ENCODE data around the gene FLNB. TPM values are rescaled to one million over a fixed set of nuclear protein-coding genes. Genes with fewer than 3 reads are reported as not detected.

Gene FLNB
- total and polyA plus RNA-seq, 8 donors = 85.2 to 152 (median 102) TPM

DNA sequence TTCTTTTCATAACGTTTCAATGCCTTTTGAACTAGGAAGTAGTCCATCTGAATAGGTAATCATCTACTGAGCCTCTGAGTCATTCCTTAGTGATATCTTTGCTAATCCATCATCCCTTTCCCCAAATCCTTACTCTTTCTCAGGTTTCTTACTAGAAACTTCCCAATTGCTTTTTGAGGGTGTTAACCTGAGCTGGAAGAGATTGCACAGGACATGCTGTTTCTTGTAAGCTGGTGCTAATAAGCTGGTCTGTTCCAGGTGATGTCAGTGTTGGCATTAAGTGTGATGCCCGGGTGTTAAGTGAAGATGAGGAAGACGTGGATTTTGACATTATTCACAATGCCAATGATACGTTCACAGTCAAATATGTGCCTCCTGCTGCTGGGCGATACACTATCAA lies 101.5 kb downstream of the FLNB start:
- Histone ChIP-seq H3K36me3 (peaks cover 0 to 63% (median 11%) of the 10 kb centered on the region in 3 donors), H3K27ac (no peak overlapping the region), H3K9me3 (no peaks in the 10 kb centered on the region), H3K27me3 (no peaks in the 10 kb centered on the region), H3K4me1 (peaks cover 13 to 23% (median 21%) of the 10 kb centered on the region in 3 donors), H3K4me3 (no peak overlapping the region)
- no peak for DNase-seq
- WGBS, 2 donors = 90 to 93% methylated on average over 5 of the region's 5 CpGs
- intact Hi-C loops (cut with DNase I) = loop anchor here in 1 of 3 donors (5.0 kb wide), 1 partner anchor 92 kb away; no protein-coding TSS in a partner anchor
- no peak for ATAC-seq
- TF ChIP-seq, protein P1, sequence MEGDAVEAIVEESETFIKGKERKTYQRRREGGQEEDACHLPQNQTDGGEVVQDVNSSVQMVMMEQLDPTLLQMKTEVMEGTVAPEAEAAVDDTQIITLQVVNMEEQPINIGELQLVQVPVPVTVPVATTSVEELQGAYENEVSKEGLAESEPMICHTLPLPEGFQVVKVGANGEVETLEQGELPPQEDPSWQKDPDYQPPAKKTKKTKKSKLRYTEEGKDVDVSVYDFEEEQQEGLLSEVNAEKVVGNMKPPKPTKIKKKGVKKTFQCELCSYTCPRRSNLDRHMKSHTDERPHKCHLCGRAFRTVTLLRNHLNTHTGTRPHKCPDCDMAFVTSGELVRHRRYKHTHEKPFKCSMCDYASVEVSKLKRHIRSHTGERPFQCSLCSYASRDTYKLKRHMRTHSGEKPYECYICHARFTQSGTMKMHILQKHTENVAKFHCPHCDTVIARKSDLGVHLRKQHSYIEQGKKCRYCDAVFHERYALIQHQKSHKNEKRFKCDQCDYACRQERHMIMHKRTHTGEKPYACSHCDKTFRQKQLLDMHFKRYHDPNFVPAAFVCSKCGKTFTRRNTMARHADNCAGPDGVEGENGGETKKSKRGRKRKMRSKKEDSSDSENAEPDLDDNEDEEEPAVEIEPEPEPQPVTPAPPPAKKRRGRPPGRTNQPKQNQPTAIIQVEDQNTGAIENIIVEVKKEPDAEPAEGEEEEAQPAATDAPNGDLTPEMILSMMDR (IDR thresholded peaks at IDR 0.05) = no peak
- FAIRE-seq = no peak

DNA sequence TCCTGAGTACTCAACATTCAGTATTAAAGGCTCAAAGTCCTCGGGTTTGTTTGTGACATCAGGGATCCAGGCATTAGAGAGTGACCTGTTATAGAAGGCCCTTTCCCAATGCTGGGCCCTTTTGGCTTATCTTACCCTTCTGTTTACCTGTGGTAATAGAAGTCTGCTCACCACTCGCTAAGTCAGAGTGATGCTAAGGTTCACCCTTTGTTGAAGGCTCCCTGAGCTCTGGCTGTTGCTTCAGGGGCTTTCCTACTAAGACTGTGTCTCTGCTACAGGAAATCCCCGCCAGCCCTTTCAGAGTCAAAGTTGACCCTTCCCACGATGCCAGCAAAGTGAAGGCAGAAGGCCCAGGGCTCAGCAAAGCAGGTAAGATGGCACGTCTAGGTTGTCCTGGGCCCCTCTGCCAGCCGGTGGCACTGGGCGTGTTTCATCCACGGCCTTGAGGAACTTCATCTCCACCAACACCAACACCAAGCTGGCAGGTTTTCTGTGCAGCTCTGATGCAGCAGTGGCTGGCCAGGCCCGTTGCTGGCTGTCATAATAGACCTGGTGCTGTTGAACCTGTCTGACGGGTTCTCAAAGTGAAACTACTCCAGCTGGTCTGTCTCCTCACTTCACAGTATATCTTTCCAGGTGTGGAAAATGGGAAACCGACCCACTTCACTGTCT lies 103.4 kb downstream of the FLNB start:
- Histone ChIP-seq H3K27me3 (no peaks in the 10 kb centered on the region), H3K9me3 (no peaks in the 10 kb centered on the region), H3K4me3 (peak overlapping the region in 1 of 4 donors; percentile 19), H3K4me1 (peaks cover 13 to 24% (median 19%) of the 10 kb centered on the region in 3 donors), H3K36me3 (peaks cover 0 to 51% (median 11%) of the 10 kb centered on the region in 3 donors), H3K27ac (peak overlapping the region; percentile 49 to 88 (median 82))
- ATAC-seq (peak; percentile 93 to 98 (median 94)), FAIRE-seq (no peak), DNase-seq (peak; percentile 78 to 95 (median 92))
- 18 to 23% methylated on average over 11 of the region's 11 CpGs for WGBS, 2 donors
- intact Hi-C loops (cut with DNase I) = loop anchor here in 1 of 3 donors (5.0 kb wide), 1 partner anchor 94 kb away; no protein-coding TSS in a partner anchor
- TF ChIP-seq, protein P1 (IDR thresholded peaks at IDR 0.05) = no peak

- H3K27me3 ChIP-seq = no peaks in the 10 kb centered on the region
- H3K4me1 ChIP-seq = peaks cover 18 to 29% (median 23%) of the 10 kb centered on the region in 3 donors
- DNase-seq (peak in 2 of 6 donors; percentile 66 to 67), ATAC-seq (no peak), FAIRE-seq (no peak)
- H3K4me3 ChIP-seq = peak overlapping the region in 1 of 4 donors; percentile 19
- intact Hi-C loops (cut with DNase I) = loop anchor here in 1 of 3 donors (5.0 kb wide), 1 partner anchor 95 kb away; no protein-coding TSS in a partner anchor
- H3K27ac ChIP-seq = peak overlapping the region; percentile 49 to 88 (median 82)
- TF ChIP-seq, protein P1 (IDR thresholded peaks at IDR 0.05) = no peak
- H3K9me3 ChIP-seq = no peaks in the 10 kb centered on the region
- peaks cover 0 to 46% (median 11%) of the 10 kb centered on the region in 3 donors for H3K36me3 ChIP-seq
- WGBS, 2 donors = 21 to 25% methylated on average over 6 of the region's 6 CpGs
These were observed 103.9 kb downstream of the FLNB start for GRCh38 chr3:58112185-58112535.

- DNase-seq (no peak), FAIRE-seq (no peak), ATAC-seq (no peak)
- H3K27me3 ChIP-seq = no peaks in the 10 kb centered on the region
- 78 to 82% methylated on average over 6 of the region's 6 CpGs for WGBS, 2 donors
- TF ChIP-seq, protein P1 (IDR thresholded peaks at IDR 0.05) = no peak
- no peak overlapping the region for H3K27ac ChIP-seq
- intact Hi-C loops (cut with DNase I) = no loop called here
- H3K9me3 ChIP-seq = no peaks in the 10 kb centered on the region
- peaks cover 0 to 25% (median 3%) of the 10 kb centered on the region in 3 donors for H3K36me3 ChIP-seq
- H3K4me1 ChIP-seq = peaks cover 34 to 55% (median 43%) of the 10 kb centered on the region in 3 donors
- no peak overlapping the region for H3K4me3 ChIP-seq
These were observed 107.0 kb downstream of the FLNB start for GRCh38 chr3:58115175-58115574.

All from pancreas (tissue), 10 donors.